KOPT-K1 (cell line): ENCODE measurements around the gene LNPEP.

ENCODE experiments used
- H3K27ac ChIP-seq: fragments of 200-600 bp; sonication (generic); 2 replicates; pipeline ENCODE4 v1.5.1; 2016; ENCODE audit warnings: antibody characterized with exemption, mild to moderate bottlenecking, low read depth, low read length; ENCODE audit not compliant: poor library complexity, severe bottlenecking
- H3K36me3 ChIP-seq: fragments of 200-600 bp; sonication (generic); 2 replicates; pipeline ENCODE4 v1.5.1; 2017; ENCODE audit warnings: antibody characterized with exemption, mild to moderate bottlenecking, low read length, moderate library complexity; ENCODE audit not compliant: insufficient read depth
- H3K9me3 ChIP-seq: fragments of 200-600 bp; sonication (generic); 2 replicates; pipeline ENCODE4 v1.5.1; 2017; ENCODE audit warnings: antibody characterized with exemption, low read length, mild to moderate bottlenecking; ENCODE audit not compliant: insufficient read depth, poor library complexity, severe bottlenecking

LNPEP gene

DNA sequence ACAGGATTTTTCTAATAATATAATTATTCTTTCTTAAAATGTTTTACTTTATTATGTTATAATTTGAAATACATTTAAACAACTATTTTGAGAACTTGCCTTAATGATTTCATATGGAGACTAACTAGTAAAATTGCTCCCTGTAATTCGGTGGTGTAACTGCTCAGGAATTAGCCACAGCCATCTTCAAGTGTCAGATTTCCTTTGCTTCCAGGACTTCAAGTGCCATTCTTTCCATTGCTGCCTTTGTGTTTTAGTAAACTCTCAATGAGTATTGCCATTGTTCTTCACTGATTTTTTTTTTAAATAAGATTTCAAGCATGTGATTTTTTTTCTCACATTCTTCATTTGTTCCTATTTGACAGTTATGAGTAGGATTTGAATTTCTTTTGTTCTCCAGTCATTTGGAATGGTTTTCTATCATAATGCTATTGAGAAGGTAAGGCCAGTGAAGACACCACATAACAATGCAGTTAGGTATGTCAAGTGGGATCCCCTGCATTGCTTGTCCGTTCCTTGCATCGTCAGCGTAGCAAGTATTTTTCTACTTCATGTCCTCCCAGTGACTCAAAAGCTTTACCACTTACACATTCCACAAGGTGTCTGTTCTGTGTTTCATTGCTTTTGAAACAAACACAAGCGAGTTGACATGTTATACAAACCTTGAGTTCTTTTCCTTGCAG, 83.7 kb downstream of the LNPEP start:
- H3K27ac ChIP-seq, result no peak overlapping the region
- peaks cover 91% of the 10 kb centered on the region for H3K36me3 ChIP-seq
- H3K9me3 ChIP-seq, result no peaks in the 10 kb centered on the region

DNA sequence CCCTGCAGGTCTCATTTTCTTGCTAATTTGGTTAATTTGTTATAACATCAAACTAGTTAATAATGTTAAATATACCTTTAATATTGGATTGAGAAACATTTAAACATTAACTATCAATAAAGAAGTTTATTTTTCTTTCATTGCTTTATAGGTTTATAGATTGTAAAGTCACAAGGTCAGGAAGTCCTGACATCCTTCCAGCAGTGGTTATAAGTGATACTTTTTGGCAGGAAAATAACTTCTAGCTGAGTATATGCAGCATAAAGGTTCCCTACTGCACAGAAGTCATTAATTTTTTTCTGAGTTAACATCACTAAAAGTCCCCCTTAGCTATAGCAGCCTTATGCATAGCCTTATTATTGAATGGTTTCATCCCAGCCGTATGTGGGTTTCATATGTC, 85.5 kb downstream of the LNPEP start:
- Histone ChIP-seq H3K9me3 (no peaks in the 10 kb centered on the region), H3K27ac (no peak overlapping the region), H3K36me3 (peaks cover 90% of the 10 kb centered on the region)

DNA sequence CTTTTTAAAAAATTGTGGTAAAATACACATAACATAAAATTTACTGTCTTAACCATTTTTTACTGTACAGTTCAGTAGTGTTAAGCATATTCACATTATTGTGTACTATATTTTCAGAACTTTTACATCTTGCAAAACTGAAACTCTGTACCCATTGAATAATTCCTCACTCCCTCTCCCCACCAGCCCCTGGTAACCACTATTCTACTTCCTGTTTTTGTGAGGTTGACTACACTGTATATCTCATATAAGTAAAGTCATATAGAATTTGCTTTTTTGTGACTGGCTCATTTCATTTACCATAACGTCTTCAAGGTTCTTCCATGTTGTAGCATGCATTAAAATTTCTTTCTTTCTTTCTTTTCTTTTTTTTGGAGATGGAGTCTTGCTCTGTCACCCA, 87.0 kb downstream of the LNPEP start:
- H3K36me3 ChIP-seq, result peaks cover 91% of the 10 kb centered on the region
- H3K27ac ChIP-seq, result no peak overlapping the region
- no peaks in the 10 kb centered on the region for H3K9me3 ChIP-seq

DNA sequence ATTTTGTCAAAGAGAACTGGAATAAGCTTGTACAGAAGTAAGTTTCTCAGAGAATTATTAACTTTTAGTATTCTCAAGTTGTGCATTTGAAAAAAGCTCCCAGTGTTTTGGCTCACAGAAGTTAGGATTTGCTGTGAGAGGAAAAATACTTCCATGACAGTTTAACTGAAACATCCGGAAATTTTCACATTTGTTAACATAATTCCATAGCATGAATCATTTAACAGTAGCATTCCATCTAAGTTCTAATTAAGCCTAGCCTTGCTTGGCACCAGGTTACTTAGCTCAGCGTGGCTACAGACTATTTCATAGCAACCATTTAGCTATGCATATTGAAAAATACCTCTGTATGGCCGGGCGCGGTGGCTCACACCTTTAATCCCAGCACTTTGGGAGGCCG, 90.8 kb downstream of the LNPEP start:
- Histone ChIP-seq H3K27ac (no peak overlapping the region), H3K36me3 (peaks cover 97% of the 10 kb centered on the region), H3K9me3 (no peaks in the 10 kb centered on the region)

DNA sequence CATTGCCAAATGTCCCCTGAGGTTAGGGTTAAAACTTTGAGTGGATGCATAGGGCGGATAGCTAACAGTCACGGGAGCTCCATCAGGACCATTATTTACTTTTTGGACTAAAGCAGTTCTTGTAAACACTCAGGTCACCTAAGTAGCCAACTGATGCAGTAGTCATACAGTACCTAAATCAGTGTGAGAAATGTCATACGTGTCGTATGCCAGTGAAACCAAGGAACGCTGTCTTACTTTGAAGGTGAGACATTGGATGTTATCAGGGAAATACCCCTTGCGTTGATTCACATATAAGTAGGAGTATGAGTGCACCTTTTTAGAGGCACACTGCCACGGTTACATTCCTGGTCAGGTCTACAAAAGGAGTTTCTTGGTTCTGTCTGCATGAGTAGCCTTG, 101.9 kb downstream of the LNPEP start:
- Histone ChIP-seq H3K36me3 (peaks cover 27% of the 10 kb centered on the region), H3K27ac (no peak overlapping the region), H3K9me3 (no peaks in the 10 kb centered on the region)

DNA sequence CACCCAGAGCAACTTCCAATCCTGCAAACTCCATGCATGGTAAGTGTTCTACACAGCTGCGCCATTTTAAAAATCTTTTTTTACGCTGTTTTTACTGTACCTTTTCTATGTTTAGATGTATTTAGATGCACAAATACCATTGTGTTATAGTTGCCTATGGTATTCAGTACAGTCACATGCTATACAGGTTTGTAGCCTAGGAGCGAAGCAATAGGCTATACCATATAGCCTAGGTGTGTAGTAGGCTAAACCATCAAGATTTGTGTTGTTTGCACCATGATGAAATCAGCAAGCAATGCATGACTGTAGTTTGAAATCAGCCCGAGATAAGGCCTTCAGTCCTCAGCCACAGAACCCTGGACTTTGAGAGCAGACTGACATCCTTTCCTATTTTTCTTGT, 105.4 kb downstream of the LNPEP start:
- no peaks in the 10 kb centered on the region for H3K9me3 ChIP-seq
- no peak overlapping the region for H3K27ac ChIP-seq
- H3K36me3 ChIP-seq, result peaks cover 16% of the 10 kb centered on the region

DNA sequence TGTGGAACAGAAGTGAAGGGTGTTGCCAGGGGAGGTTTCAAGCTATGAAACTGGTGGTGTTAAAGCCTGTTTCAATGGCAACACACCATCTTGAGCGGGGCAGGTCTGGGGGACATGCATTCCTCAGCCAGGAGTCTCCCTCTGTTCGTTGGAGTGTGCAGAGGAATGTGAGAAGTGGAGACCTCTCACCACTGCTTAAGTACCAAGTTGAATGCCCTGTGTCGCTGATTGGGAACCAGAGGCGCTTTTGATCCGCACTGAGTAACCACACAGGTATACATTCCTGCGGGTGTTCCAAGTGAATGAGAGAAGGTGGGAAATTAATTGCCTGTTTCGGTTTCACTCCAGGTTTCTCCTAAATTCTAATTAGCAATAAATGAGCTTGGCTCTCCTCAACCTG, 107.1 kb downstream of the LNPEP start:
- no peak overlapping the region for H3K27ac ChIP-seq
- 0 out of 2 replicates have a peak, but pooled peaks cover under 1% of the 10 kb centered on the region for H3K36me3 ChIP-seq
- no peaks in the 10 kb centered on the region for H3K9me3 ChIP-seq

DNA sequence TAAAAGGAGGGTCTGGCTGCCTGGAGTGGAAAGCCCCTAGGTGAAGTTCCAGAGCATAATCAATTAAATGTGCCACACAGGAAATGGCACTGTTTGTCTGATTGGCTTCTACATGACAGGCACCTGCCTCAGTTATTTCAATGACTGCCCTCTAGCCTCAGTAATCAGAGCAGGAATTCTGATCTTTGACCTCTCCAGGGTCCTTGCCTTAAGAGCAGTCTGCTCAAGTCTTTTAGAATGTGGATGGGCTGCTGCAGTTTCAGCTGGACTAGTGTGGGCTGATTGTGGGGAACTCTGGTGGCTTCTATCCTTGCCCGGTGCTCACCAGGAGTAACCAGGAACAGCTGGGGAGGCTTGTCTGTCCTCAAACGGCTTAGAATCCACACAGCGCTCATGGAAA, 107.6 kb downstream of the LNPEP start:
- Histone ChIP-seq H3K36me3 (no peaks in the 10 kb centered on the region), H3K27ac (no peak overlapping the region), H3K9me3 (no peaks in the 10 kb centered on the region)

DNA sequence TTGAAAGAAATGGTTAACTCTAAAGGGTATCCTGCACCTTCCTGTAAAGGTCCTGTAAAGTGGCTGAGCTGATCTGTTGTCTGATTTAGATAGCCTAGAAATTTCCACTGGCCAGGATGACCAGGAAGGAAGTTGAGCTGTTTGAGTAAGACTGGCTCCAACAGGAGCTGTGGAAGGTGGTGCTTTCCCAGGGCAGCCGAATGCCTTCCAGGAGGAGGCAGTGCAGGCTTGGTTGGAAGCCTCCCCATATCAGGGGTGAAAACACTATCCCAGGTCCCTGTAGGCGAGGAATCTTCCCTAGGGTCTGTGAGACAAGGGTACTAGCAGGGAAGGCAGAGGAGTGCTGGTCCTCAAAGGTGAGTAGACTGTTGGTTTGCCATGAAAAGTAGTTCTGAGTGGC, 108.2 kb downstream of the LNPEP start:
- Histone ChIP-seq H3K36me3 (no peaks in the 10 kb centered on the region), H3K27ac (no peak overlapping the region), H3K9me3 (no peaks in the 10 kb centered on the region)

DNA sequence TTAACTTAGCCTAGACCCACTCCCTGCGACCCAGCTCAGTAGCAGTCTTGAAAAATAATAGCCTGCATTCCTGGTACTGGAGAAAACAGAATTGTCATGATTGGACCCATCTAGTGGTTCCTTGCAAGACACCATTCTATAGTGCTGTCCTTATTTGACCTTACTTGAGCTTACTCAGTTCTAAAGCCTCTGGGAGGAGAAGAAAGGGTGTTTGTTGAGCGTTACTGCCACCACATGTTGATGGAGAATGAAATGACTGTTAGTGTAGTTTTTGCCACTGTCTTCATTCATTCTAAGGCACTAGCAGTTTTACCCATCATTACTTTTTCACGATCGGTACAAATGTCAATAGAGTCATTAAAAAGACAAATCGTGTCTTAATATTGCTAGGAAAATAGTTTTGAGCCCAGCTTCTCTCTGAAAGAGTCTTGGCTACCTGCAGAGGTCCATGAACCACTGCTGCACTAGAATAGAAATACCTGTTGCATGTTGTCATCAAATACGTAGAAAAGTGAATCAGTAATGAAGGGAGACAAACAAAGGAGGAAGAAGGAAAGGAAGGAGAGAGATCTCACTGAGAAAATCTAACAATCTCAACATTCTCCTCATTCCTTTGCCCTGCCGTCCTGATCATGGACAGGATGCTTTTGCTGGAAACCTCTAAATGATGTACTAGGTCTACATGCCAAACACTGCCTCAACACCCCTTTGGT, 110.5 kb downstream of the LNPEP start:
- H3K36me3 ChIP-seq, result no peaks in the 10 kb centered on the region
- no peak overlapping the region for H3K27ac ChIP-seq
- no peaks in the 10 kb centered on the region for H3K9me3 ChIP-seq

DNA sequence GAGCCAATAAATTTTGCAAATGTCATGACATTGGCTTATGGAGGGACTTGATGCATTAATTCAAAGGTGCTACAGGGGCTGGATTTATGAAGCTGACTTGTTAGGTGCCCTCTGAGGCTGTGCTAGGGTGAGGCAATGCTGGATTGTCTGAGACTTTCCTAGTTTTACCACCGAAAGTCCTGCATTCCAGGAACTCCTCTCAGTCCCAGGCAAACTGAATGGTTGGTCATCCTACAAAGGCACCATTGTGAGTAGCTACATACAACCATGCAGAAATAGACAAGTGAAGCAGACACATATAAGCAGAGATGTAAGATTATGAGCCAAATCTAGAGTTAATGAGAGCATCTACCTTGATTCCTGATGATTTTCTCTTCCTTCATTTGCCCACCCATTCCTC, 111.2 kb downstream of the LNPEP start:
- Histone ChIP-seq H3K36me3 (no peaks in the 10 kb centered on the region), H3K9me3 (no peaks in the 10 kb centered on the region), H3K27ac (no peak overlapping the region)

DNA sequence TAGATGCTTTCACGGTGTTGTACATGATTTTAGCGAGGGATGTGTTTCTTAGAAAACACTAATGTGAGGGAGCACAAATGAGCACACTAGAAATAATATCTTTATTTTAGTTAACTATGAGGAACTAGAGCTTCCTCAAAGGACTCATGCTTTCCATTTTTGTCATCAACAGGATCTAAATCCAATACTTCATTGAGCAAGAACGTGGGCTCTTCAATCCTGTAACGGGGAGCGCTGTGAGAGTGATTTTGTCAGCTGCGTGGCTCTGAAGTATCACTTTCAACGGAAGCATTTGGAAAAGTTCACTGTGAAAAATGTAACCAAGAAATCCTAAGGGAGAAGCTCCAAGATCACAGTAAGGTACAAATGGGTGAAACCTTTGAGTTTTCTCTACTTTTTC, 113.3 kb downstream of the LNPEP start:
- no peaks in the 10 kb centered on the region for H3K36me3 ChIP-seq
- H3K27ac ChIP-seq, result no peak overlapping the region
- no peaks in the 10 kb centered on the region for H3K9me3 ChIP-seq

DNA sequence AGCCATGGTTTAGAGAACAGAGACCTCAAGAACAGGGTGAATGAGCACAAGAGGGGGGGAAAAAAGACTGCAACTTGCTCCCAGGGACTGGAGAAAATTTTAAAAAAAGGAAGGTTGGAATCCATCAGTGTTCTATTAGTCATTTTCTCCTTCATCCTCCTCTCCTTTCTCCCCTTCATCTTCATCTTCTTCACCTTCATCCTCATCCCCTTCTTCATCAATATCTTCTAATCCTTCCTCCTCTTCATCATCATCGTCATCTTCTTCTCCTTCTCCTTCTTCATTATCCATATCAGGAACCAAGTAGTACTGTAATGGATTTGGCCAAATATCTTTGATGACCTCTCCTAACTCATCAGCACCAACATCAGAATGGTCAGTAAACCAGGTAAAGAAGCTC, 120.4 kb downstream of the LNPEP start:
- H3K9me3 ChIP-seq, result no peaks in the 10 kb centered on the region
- H3K36me3 ChIP-seq, result no peaks in the 10 kb centered on the region
- H3K27ac ChIP-seq, result no peak overlapping the region

DNA sequence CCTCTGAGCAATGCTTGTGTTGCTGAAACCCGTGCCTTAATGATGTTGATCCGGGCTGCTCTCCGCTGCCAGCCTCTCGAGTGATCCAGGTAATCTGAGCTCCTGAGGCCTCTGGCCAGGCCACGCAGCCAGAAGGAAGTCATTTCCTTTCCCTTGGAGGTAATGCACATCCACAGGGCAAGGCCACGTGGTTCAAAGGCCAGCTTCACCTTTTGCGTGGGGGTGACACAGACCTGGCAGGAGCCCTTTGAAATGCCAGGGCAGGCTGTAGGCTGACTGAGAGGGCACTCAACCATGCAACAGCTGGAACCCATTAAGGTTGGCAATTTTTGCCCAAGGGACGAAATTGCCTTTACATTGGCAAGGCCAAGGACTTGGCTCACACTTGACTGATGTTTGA, 126.2 kb downstream of the LNPEP start:
- Histone ChIP-seq H3K36me3 (no peaks in the 10 kb centered on the region), H3K9me3 (no peaks in the 10 kb centered on the region), H3K27ac (no peak overlapping the region)

DNA sequence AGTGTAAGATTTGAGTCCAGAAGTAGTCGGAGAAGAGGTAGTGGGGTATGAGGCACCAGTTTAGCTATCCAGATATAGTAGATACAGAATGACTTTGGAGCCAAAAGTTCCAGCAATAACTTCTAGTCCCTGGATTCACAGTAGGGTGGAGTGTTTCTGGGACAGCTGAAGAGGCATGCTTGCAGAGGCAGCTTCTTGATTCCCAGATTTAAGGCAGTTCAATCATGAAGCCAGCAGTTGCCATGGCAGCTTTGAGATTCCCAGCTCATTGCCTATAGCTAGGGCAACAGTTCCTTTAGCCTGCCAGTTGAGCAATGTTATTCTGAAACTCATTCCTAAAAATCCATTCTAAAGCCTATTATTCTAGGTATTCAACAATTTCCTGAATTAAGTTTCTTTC, 127.4 kb downstream of the LNPEP start:
- H3K9me3 ChIP-seq, result no peaks in the 10 kb centered on the region
- no peaks in the 10 kb centered on the region for H3K36me3 ChIP-seq
- no peak overlapping the region for H3K27ac ChIP-seq

DNA sequence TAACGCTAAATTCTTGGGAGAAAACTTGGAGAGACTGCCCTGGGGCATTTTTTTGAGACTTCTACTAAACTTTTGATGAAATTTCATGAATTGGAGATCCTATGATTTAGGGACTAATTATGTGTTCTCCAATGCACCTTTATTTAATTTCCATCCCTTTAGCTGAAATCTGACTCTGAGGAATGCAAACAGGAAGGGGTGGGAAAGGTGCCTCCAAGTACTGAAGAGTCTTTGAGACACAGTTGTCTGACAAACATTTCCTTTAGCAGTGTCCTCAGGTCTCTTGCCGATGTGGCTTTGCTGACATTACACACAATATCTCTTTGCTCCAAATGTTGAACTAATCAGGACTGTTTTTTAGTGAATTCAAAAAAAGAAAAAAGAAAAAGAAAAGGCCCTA, 129.6 kb downstream of the LNPEP start:
- H3K27ac ChIP-seq, result no peak overlapping the region
- H3K36me3 ChIP-seq, result no peaks in the 10 kb centered on the region
- H3K9me3 ChIP-seq, result no peaks in the 10 kb centered on the region
